Hepatocyte (in vitro differentiated cells): ENCODE measurements around the gene SLC2A10.

Source experiments
- CTCF ChIP-seq: fragments of 200-600 bp; sonication (generic); IDR thresholded peaks from 2 replicates; pipeline ENCODE4 v1.5.1; 2016; ENCODE audit warnings: antibody characterized with exemption, mild to moderate bottlenecking; ENCODE audit not compliant: poor library complexity
- EZH2 ChIP-seq: fragments of 200-600 bp; sonication (generic); IDR thresholded peaks from 2 replicates; pipeline ENCODE4 v1.6.1; 2016; ENCODE audit warnings: antibody characterized with exemption, mild to moderate bottlenecking, borderline replicate concordance

- TF ChIP-seq EZH2 (no peak), CTCF (no peak)
Measured at GRCh38 chr20:46715292-46715756, 5.9 kb downstream of the SLC2A10 start.
